Kidney tubule cell (primary cell): Measurements from ENCODE around the gene SNAP29.
"Not testable (repeated sequence)": the region's sequence is repeated elsewhere in the genome, so short reads cannot be mapped to it uniquely, and the experiment has no call there.

Experiments used
- DNase-seq: peaks from one replicate; pipeline ENCODE4 v3.0.0-alpha.2; 2018; ENCODE audit warnings: low spot score

Gene SNAP29

GRCh38 chr22:20931126-20931654 is 72.4 kb downstream of the SNAP29 start:
- no peak for DNase-seq

- DNase-seq: no peak
Measured at GRCh38 chr22:20933910-20934309, 75.1 kb downstream of the SNAP29 start.

GRCh38 chr22:20935049-20935448 is 76.2 kb downstream of the SNAP29 start:
- not testable (repeated sequence) for DNase-seq

GRCh38 chr22:20935780-20936539 is 77.2 kb downstream of the SNAP29 start:
- DNase-seq: not testable (repeated sequence)

GRCh38 chr22:20937031-20937793 is 78.4 kb downstream of the SNAP29 start:
- DNase-seq: peak; percentile 54

- no peak for DNase-seq
Measured at GRCh38 chr22:20937794-20938671, 79.2 kb downstream of the SNAP29 start.

GRCh38 chr22:20939457-20940185 is 80.8 kb downstream of the SNAP29 start:
- not testable (repeated sequence) for DNase-seq

- DNase-seq: no peak
Measured at GRCh38 chr22:20940186-20940651, 81.4 kb downstream of the SNAP29 start.
